ENCODE results near the gene EPB41. TPM values are rescaled to one million over a fixed set of nuclear protein-coding genes. Genes with fewer than 3 reads are reported as not detected.
A peak's percentile ranks its signal among the peaks of the same experiment; 100 is the strongest.

Gene EPB41
- total and polyA plus RNA-seq, 2 of the 8 experiments (the other 6 are each of a cell fraction or from before 2014, with no cell fraction given), result 36.7 to 109 TPM

DNA sequence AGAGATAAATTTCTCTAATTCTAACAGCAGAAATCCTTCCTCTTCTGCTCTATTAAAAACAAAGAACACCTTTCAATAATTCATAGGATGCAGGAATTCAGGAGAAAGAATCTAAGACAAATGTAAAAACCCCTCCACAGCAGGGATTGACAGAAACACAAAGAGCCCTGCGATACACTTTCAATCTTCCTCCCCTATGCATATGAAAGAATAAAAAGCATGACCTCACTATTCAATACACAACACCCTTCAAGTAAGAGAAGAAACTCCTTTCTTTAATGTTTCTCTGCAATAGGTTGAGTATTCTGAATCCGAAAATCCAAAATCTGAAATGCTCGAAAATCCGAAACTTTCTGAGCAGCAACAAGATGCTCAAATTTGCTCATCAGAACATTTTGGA is 250.2 kb downstream of the EPB41 start (continued):
- TF ChIP-seq, protein P1, sequence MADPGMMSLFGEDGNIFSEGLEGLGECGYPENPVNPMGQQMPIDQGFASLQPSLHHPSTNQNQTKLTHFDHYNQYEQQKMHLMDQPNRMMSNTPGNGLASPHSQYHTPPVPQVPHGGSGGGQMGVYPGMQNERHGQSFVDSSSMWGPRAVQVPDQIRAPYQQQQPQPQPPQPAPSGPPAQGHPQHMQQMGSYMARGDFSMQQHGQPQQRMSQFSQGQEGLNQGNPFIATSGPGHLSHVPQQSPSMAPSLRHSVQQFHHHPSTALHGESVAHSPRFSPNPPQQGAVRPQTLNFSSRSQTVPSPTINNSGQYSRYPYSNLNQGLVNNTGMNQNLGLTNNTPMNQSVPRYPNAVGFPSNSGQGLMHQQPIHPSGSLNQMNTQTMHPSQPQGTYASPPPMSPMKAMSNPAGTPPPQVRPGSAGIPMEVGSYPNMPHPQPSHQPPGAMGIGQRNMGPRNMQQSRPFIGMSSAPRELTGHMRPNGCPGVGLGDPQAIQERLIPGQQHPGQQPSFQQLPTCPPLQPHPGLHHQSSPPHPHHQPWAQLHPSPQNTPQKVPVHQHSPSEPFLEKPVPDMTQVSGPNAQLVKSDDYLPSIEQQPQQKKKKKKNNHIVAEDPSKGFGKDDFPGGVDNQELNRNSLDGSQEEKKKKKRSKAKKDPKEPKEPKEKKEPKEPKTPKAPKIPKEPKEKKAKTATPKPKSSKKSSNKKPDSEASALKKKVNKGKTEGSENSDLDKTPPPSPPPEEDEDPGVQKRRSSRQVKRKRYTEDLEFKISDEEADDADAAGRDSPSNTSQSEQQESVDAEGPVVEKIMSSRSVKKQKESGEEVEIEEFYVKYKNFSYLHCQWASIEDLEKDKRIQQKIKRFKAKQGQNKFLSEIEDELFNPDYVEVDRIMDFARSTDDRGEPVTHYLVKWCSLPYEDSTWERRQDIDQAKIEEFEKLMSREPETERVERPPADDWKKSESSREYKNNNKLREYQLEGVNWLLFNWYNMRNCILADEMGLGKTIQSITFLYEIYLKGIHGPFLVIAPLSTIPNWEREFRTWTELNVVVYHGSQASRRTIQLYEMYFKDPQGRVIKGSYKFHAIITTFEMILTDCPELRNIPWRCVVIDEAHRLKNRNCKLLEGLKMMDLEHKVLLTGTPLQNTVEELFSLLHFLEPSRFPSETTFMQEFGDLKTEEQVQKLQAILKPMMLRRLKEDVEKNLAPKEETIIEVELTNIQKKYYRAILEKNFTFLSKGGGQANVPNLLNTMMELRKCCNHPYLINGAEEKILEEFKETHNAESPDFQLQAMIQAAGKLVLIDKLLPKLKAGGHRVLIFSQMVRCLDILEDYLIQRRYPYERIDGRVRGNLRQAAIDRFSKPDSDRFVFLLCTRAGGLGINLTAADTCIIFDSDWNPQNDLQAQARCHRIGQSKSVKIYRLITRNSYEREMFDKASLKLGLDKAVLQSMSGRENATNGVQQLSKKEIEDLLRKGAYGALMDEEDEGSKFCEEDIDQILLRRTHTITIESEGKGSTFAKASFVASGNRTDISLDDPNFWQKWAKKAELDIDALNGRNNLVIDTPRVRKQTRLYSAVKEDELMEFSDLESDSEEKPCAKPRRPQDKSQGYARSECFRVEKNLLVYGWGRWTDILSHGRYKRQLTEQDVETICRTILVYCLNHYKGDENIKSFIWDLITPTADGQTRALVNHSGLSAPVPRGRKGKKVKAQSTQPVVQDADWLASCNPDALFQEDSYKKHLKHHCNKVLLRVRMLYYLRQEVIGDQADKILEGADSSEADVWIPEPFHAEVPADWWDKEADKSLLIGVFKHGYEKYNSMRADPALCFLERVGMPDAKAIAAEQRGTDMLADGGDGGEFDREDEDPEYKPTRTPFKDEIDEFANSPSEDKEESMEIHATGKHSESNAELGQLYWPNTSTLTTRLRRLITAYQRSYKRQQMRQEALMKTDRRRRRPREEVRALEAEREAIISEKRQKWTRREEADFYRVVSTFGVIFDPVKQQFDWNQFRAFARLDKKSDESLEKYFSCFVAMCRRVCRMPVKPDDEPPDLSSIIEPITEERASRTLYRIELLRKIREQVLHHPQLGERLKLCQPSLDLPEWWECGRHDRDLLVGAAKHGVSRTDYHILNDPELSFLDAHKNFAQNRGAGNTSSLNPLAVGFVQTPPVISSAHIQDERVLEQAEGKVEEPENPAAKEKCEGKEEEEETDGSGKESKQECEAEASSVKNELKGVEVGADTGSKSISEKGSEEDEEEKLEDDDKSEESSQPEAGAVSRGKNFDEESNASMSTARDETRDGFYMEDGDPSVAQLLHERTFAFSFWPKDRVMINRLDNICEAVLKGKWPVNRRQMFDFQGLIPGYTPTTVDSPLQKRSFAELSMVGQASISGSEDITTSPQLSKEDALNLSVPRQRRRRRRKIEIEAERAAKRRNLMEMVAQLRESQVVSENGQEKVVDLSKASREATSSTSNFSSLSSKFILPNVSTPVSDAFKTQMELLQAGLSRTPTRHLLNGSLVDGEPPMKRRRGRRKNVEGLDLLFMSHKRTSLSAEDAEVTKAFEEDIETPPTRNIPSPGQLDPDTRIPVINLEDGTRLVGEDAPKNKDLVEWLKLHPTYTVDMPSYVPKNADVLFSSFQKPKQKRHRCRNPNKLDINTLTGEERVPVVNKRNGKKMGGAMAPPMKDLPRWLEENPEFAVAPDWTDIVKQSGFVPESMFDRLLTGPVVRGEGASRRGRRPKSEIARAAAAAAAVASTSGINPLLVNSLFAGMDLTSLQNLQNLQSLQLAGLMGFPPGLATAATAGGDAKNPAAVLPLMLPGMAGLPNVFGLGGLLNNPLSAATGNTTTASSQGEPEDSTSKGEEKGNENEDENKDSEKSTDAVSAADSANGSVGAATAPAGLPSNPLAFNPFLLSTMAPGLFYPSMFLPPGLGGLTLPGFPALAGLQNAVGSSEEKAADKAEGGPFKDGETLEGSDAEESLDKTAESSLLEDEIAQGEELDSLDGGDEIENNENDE (IDR thresholded peaks at IDR 0.05; ENCODE audit: insufficient replicate concordance, low read length), result peak; percentile 47
- TF ChIP-seq SAP30 (IDR thresholded peaks at IDR 0.05; ENCODE audit: insufficient read depth, insufficient replicate concordance, low read length) (no peak), KDM4A (IDR thresholded peaks at IDR 0.05; ENCODE audit: low read depth, low read length, severe bottlenecking) (no peak), BCL11A (IDR thresholded peaks at IDR 0.05; ENCODE audit: low read depth in 2 of 2, low read length in 2 of 2) (peak in 1 of 2 experiments; percentile 33), RNF2 (IDR thresholded peaks at IDR 0.05; ENCODE audit: borderline replicate concordance, low read depth, low read length, missing control alignments, poor library complexity, severe bottlenecking) (no peak), SIRT6 (IDR thresholded peaks at IDR 0.05; ENCODE audit: low read length) (no peak), JUN (IDR thresholded peaks at IDR 0.05; ENCODE audit: low read depth, low read length) (peak; percentile 68; the same call in 1 of the 2 replicates)
- TF ChIP-seq, protein P2, sequence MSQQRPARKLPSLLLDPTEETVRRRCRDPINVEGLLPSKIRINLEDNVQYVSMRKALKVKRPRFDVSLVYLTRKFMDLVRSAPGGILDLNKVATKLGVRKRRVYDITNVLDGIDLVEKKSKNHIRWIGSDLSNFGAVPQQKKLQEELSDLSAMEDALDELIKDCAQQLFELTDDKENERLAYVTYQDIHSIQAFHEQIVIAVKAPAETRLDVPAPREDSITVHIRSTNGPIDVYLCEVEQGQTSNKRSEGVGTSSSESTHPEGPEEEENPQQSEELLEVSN (IDR thresholded peaks at IDR 0.05), result no peak
- TF ChIP-seq, protein P3, sequence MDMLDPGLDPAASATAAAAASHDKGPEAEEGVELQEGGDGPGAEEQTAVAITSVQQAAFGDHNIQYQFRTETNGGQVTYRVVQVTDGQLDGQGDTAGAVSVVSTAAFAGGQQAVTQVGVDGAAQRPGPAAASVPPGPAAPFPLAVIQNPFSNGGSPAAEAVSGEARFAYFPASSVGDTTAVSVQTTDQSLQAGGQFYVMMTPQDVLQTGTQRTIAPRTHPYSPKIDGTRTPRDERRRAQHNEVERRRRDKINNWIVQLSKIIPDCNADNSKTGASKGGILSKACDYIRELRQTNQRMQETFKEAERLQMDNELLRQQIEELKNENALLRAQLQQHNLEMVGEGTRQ (IDR thresholded peaks at IDR 0.05; ENCODE audit: low read length), result no peak
